ENCODE results near the gene ATMIN. TPM values are rescaled to one million over a fixed set of nuclear protein-coding genes. Genes with fewer than 3 reads are reported as not detected.

The ATMIN gene
- total and polyA plus RNA-seq, 2 of the 13 experiments (the other 11 are each of a cell fraction or from before 2014, with no cell fraction given): 34.6 to 60.4 TPM

DNA sequence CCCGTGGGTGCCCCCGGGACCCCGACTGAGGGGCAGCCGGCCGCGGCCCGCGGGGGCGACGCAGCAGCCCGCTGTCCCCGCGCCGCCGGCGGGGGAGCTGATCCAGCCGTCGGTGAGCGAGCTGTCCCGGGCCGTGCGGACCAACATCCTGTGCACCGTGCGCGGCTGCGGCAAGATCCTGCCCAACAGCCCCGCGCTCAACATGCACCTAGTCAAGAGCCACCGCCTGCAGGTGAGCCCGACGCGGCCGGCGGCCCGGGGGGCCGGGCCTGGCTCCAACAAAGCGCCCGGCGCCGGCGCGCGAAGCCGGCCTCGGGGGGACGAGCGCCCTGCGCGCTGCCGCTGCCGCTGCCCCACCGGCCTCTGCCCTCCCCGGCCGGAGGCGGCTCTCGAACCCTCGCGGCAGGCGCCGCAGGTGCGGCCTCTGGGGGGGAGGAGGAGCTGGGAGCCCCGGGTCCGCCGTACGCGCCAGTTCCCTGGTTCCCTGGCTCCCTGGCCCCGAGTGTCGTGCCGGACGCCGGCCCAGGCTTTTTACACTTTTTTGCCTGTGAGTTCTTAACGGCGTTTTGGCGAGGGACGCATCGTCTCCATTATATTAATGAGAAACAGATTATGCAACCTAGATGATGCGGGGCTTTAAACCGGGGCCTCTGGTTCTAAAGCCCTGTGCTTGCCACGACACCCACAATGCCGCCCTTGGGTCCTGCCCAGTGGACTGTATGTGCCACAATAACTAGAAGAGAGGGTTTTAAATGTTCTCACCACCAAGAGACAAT, 521 bp downstream of the ATMIN start (continued):
- TF ChIP-seq, protein P1, sequence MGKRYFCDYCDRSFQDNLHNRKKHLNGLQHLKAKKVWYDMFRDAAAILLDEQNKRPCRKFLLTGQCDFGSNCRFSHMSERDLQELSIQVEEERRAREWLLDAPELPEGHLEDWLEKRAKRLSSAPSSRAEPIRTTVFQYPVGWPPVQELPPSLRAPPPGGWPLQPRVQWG (CRISPR knock-in tag; IDR thresholded peaks at IDR 0.05; ENCODE audit: borderline replicate concordance, low read depth): no peak
- no peak for TF ChIP-seq HDAC1 (CRISPR knock-in tag; IDR thresholded peaks at IDR 0.05)
- TF ChIP-seq, protein P2, sequence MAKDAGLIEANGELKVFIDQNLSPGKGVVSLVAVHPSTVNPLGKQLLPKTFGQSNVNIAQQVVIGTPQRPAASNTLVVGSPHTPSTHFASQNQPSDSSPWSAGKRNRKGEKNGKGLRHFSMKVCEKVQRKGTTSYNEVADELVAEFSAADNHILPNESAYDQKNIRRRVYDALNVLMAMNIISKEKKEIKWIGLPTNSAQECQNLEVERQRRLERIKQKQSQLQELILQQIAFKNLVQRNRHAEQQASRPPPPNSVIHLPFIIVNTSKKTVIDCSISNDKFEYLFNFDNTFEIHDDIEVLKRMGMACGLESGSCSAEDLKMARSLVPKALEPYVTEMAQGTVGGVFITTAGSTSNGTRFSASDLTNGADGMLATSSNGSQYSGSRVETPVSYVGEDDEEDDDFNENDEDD (CRISPR knock-in tag; IDR thresholded peaks at IDR 0.05; ENCODE audit: borderline replicate concordance): 0 out of 2 replicates have a peak, but pooled peaks have one; percentile 18
- TF ChIP-seq ZSCAN31 (CRISPR knock-in tag; IDR thresholded peaks at IDR 0.05; ENCODE audit: low read depth): no peak
- TF ChIP-seq ZNF101 (CRISPR knock-in tag; IDR thresholded peaks at IDR 0.05; ENCODE audit: borderline replicate concordance, low read depth): no peak
- TF ChIP-seq, protein P3, sequence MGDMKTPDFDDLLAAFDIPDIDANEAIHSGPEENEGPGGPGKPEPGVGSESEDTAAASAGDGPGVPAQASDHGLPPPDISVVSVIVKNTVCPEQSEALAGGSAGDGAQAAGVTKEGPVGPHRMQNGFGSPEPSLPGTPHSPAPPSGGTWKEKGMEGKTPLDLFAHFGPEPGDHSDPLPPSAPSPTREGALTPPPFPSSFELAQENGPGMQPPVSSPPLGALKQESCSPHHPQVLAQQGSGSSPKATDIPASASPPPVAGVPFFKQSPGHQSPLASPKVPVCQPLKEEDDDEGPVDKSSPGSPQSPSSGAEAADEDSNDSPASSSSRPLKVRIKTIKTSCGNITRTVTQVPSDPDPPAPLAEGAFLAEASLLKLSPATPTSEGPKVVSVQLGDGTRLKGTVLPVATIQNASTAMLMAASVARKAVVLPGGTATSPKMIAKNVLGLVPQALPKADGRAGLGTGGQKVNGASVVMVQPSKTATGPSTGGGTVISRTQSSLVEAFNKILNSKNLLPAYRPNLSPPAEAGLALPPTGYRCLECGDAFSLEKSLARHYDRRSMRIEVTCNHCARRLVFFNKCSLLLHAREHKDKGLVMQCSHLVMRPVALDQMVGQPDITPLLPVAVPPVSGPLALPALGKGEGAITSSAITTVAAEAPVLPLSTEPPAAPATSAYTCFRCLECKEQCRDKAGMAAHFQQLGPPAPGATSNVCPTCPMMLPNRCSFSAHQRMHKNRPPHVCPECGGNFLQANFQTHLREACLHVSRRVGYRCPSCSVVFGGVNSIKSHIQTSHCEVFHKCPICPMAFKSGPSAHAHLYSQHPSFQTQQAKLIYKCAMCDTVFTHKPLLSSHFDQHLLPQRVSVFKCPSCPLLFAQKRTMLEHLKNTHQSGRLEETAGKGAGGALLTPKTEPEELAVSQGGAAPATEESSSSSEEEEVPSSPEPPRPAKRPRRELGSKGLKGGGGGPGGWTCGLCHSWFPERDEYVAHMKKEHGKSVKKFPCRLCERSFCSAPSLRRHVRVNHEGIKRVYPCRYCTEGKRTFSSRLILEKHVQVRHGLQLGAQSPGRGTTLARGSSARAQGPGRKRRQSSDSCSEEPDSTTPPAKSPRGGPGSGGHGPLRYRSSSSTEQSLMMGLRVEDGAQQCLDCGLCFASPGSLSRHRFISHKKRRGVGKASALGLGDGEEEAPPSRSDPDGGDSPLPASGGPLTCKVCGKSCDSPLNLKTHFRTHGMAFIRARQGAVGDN (CRISPR knock-in tag; IDR thresholded peaks at IDR 0.05): peak; percentile 54
- TF ChIP-seq SKI (IDR thresholded peaks at IDR 0.05; ENCODE audit: partially characterized antibody): peak; percentile 8
- TF ChIP-seq RBFOX2 (IDR thresholded peaks at IDR 0.05; ENCODE audit: low read depth, low read length): peak; percentile 63
- TF ChIP-seq, protein P4, sequence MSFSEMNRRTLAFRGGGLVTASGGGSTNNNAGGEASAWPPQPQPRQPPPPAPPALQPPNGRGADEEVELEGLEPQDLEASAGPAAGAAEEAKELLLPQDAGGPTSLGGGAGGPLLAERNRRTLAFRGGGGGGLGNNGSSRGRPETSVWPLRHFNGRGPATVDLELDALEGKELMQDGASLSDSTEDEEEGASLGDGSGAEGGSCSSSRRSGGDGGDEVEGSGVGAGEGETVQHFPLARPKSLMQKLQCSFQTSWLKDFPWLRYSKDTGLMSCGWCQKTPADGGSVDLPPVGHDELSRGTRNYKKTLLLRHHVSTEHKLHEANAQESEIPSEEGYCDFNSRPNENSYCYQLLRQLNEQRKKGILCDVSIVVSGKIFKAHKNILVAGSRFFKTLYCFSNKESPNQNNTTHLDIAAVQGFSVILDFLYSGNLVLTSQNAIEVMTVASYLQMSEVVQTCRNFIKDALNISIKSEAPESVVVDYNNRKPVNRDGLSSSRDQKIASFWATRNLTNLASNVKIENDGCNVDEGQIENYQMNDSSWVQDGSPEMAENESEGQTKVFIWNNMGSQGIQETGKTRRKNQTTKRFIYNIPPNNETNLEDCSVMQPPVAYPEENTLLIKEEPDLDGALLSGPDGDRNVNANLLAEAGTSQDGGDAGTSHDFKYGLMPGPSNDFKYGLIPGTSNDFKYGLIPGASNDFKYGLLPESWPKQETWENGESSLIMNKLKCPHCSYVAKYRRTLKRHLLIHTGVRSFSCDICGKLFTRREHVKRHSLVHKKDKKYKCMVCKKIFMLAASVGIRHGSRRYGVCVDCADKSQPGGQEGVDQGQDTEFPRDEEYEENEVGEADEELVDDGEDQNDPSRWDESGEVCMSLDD (CRISPR knock-in tag; IDR thresholded peaks at IDR 0.05; ENCODE audit: borderline replicate concordance): no peak
- TF ChIP-seq SATB2 (CRISPR knock-in tag; IDR thresholded peaks at IDR 0.05): peak; percentile 15; the same call in 1 of the 2 replicates
- TF ChIP-seq MXD4 (CRISPR knock-in tag; IDR thresholded peaks at IDR 0.05): no peak
- TF ChIP-seq, protein P5, sequence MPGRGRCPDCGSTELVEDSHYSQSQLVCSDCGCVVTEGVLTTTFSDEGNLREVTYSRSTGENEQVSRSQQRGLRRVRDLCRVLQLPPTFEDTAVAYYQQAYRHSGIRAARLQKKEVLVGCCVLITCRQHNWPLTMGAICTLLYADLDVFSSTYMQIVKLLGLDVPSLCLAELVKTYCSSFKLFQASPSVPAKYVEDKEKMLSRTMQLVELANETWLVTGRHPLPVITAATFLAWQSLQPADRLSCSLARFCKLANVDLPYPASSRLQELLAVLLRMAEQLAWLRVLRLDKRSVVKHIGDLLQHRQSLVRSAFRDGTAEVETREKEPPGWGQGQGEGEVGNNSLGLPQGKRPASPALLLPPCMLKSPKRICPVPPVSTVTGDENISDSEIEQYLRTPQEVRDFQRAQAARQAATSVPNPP (CRISPR knock-in tag; IDR thresholded peaks at IDR 0.05): no peak
- TF ChIP-seq, protein P6, sequence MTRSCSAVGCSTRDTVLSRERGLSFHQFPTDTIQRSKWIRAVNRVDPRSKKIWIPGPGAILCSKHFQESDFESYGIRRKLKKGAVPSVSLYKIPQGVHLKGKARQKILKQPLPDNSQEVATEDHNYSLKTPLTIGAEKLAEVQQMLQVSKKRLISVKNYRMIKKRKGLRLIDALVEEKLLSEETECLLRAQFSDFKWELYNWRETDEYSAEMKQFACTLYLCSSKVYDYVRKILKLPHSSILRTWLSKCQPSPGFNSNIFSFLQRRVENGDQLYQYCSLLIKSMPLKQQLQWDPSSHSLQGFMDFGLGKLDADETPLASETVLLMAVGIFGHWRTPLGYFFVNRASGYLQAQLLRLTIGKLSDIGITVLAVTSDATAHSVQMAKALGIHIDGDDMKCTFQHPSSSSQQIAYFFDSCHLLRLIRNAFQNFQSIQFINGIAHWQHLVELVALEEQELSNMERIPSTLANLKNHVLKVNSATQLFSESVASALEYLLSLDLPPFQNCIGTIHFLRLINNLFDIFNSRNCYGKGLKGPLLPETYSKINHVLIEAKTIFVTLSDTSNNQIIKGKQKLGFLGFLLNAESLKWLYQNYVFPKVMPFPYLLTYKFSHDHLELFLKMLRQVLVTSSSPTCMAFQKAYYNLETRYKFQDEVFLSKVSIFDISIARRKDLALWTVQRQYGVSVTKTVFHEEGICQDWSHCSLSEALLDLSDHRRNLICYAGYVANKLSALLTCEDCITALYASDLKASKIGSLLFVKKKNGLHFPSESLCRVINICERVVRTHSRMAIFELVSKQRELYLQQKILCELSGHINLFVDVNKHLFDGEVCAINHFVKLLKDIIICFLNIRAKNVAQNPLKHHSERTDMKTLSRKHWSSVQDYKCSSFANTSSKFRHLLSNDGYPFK (CRISPR knock-in tag; IDR thresholded peaks at IDR 0.05; ENCODE audit: borderline replicate concordance): peak; percentile 97
- TF ChIP-seq PLRG1 (conservative IDR thresholded peaks at IDR 0.05): no peak
- TF ChIP-seq ZNF354B (CRISPR knock-in tag; IDR thresholded peaks at IDR 0.05): no peak
- TF ChIP-seq KAT8 (CRISPR knock-in tag; IDR thresholded peaks at IDR 0.05): peak; percentile 48; the same call in 1 of the 2 replicates
